Activated CD4-positive, alpha-beta T cell treated with anti-CD3 and anti-CD28 coated beads, Interleukin-2, amount 50 U/mL, for 48 hours (primary cell): ENCODE measurements around the gene ITK.
"Not testable (repeated sequence)": the region's sequence is repeated elsewhere in the genome, so short reads cannot be mapped to it uniquely, and the experiment has no call there.

Experiments
- DNase-seq, 2 experiments: peaks; one replicate each; pipeline ENCODE4 v3.0.0-alpha.2; 2020

Gene ITK

GRCh38 chr5:157213527-157214243 is 33.0 kb downstream of the ITK start:
- no peak for DNase-seq

- DNase-seq, result no peak
Observed at GRCh38 chr5:157214415-157214814, 33.8 kb downstream of the ITK start.

DNA sequence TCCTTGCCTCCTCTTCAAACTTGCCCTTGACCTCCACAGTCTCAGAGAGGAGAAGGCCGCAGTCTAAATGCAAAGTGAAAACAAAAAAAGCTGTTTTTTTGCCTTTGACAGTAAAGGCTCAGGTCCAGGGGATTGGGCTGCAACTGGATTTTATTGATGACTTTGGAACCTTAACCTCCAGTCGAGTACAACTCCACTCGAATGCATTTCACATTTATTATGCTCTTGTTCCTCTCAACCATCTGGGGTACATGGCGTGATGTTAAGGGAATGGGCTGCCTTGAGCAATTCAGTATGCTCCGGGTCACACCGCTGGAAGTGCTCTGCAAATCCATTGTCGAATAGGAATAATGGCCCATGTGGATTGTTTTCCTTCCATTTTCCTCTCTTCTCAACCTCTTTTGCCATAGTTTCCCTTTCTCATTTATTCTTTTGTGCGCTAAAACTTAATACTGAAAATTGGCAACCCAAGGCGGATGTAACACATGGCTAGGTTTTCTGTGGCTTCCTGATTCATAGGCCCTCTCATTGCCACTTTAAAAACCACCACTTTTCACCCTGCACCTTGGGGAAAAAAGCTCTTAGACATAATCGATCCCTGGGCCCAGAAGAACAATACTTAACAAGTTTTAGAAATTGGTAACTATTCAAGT is 34.3 kb downstream of the ITK start:
- DNase-seq, result no peak

GRCh38 chr5:157215514-157216167 is 35.0 kb downstream of the ITK start:
- DNase-seq, result peak in 1 of 2 experiments; percentile 53

- no peak for DNase-seq
Observed at GRCh38 chr5:157216391-157217142, 35.9 kb downstream of the ITK start.

GRCh38 chr5:157217289-157218024 is 36.8 kb downstream of the ITK start:
- DNase-seq, result peak; percentile 57 to 68

DNA sequence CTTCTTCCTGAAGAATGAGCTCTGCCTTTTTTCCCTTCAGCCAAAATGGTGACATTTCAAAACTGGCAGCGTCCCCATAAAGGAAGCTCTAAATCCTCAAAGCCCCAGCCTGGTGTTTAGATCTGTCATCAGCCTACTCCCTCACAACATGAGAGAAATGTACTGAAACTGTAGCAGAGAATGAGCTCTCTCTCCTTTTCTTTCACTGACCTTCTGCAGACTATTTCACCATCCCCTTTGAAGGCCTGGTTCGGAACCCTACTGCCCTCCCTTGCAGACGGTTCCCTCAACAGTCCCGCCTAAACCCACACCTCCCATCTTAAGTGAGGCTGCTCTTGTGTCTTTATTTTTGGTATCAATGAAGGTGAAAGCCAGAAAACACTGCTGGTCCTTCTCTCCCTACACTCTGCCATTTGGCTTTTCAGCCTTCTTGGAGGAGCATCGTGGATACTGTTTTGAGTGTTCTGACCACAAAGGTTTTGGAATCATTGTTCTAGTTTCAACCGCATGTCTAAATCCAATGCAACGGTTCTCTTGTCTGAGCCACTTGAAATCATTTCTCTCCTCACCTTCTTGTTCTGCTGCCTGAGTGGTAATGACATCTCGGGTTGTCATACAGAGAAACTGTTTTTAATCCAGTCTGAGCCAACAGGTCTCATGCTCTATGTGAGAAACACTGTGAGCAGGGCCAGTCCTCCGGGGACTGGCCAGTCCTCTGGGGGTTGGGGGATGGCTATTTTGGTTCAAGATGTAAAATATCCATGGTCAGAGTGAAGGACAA is 39.0 kb downstream of the ITK start:
- peak; percentile 47 to 55 for DNase-seq

DNA sequence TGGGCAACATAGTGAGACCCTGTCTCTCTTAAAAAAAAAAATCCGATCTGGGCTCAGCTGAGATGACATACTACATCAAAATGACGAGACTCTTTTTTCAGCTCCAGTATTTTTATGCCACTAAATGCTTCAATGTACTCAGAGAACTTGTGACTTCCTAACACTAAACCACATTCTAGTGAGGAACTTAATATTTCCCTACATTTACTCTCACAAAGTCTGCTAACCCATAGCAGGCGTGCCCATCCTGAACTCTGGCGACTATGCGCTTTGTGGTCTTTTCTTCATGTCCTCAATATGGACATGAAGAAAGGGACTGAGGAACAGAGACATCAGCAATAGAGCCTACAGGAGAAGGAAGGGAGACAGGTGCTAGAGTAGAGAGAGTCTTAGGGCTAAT is 41.3 kb downstream of the ITK start:
- DNase-seq, result no peak

DNA sequence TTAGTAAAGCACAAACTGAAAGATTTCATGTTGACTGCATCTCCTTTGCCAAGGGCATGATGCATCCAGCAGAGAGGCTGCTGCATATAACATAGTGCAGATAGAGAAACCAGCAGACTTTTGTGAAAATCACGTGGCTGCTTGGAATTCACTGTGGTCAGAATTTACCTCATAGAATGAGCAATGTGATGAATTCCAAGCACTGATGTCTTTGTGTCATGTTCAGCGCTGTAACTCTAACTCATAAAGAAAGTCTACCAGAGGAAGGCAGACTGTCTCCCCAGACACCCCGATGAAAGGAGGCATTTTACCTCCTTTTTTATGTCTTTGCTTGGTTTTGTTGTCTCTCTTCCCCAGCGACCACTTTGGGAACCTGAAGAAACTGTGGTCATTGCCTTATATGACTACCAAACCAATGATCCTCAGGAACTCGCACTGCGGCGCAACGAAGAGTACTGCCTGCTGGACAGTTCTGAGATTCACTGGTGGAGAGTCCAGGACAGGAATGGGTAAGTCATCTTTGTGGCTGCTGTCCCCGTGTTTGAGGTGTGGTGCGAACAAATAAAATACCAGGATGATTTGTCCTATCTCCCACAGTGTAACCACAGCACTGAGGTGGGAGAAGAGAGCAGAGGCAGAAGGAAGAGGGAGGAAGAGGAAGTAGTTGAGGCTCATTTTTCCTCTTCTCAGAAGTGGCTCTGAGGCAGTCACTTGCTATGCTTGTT is 42.0 kb downstream of the ITK start:
- DNase-seq, result peak; percentile 60 to 74

DNA sequence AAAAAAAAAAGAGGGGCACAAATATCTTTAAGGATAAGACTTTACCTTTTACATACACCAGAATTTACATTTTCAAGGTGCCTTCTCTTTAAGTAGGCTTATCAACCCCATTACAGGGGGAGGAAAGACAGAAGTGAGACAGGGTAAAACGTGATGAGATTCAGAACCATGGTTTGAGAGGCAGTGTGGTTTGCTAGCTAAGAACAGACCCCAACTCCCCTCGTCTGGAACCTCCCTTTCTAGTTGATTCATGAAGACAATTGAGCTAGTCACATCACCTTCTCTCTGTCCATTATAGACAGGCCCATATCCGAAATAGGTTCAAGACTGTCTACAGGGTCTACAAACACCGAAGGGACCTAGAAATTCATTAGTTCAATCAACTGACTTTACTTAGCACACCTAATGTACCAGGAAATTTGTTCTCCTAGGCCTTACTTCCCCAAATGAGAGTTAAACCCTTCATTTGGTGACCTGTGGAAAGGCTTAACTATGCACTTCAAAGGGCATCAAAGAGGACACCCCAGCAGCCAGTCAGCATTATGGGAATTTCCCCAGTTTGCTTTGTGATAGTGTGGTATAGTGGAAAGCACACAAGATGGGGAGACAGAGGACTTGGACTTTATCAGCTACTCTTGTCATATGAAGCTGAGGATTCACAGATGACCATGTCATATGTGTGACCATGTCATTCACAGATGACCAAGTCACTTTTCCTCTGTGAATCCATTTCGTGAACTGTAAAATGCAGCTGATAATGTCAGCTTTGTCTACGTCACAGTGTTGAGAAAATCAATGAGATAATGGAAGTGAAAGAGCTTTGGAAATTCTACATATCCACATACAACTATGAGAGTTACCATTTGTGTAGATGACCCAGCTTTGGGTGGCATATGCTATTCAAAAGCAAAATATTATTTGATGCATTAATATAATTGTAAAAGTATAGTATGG is 45.1 kb downstream of the ITK start:
- no peak for DNase-seq

GRCh38 chr5:157230610-157231009 is 50.0 kb downstream of the ITK start:
- DNase-seq, result no peak

- DNase-seq, result no peak
Observed at GRCh38 chr5:157232706-157233105, 52.1 kb downstream of the ITK start.

- DNase-seq, result no peak
Observed at GRCh38 chr5:157233515-157233914, 52.9 kb downstream of the ITK start.

DNA sequence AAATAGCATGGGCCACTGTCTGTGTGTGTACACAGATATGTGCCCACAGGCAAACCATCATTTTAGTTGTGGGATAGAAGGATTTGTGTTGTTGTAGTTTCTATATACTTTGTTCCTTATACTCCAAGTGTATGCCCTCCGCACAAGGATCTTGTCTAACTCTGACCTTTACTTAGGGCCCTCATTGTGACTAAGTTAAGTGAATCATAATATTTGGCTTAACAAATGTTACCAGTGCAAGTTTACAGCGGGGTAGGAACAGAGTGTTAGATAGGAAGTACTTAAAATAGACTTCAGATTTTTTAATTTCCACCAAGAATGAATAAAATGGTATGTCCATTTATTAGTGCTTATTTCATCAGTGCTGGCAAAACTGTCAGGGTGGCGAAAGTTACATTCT is 55.8 kb downstream of the ITK start:
- DNase-seq, result no peak

GRCh38 chr5:157241483-157241882 is 60.8 kb downstream of the ITK start:
- no peak for DNase-seq

DNA sequence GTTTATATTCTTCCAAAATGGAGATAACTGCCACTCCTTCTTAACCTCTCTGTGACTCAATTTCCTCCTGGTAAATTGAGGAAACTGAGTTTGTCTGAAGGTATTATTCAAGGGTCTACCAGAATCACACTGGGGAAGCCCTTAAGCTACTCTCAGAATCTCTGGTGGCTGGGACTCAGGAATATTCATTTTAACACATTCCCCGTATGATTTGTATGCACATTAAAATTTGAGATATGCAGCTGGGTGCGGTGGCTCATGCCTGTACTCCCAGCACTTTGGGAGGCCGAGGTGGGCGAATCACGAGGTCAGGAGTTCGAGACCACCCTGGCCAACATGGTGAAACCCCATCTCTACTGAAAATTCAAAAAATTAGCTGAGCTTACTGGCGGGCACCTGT is 64.1 kb downstream of the ITK start:
- not testable (repeated sequence) for DNase-seq

GRCh38 chr5:157245476-157245875 is 64.8 kb downstream of the ITK start:
- DNase-seq, result no peak

DNA sequence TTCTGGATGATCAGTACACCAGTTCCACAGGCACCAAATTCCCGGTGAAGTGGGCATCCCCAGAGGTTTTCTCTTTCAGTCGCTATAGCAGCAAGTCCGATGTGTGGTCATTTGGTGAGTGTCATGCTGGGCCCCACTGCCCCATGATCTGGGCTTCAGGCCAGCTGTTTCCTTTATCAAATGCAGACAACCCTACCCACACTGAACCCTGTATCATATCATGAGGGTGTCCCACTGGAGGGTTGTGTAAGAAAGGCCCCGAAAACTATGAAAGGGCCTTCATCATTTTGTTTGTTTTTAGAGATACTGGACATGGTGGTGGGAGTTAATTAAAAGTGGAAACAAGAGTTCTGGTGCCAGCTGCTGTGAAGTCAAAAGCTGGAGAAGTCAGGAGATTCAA is 65.2 kb downstream of the ITK start:
- DNase-seq, result no peak

DNA sequence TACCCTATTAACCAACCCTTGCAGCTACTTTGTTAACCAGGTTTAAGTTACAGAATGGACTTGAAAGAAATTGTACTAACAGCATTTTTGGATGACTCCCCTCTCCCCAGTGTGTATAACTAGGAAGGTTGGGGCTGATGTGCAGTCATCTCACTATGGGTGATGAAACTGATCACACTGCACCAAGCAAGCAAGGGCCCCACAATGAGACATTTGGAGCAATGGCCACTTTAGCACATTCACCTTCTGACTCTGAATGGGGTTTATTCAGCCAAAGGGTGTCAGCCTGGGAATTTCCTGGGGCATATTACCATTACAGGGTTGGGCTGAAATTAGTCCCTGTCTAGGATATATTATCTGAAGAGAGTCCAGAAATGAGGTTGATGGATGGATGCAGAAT is 66.6 kb downstream of the ITK start:
- peak in 1 of 2 experiments; percentile 63 for DNase-seq
